Activated CD4-positive, alpha-beta T cell treated with anti-CD3 and anti-CD28 coated beads, Interleukin-2, amount 50 U/mL, for 48 hours (primary cell): Measurements from ENCODE around the gene TBC1D14.
"Not testable (repeated sequence)": the region's sequence is repeated elsewhere in the genome, so short reads cannot be mapped to it uniquely, and the experiment has no call there.

Experiments used
- DNase-seq, 2 experiments: peaks; one replicate each; pipeline ENCODE4 v3.0.0-alpha.2; 2020

Gene TBC1D14

GRCh38 chr4:6891436-6892170 is 18.0 kb upstream of the TBC1D14 start:
- no peak for DNase-seq

GRCh38 chr4:6892190-6892908 is 17.3 kb upstream of the TBC1D14 start:
- DNase-seq = peak; percentile 21 to 36

GRCh38 chr4:6892909-6893202 is 16.8 kb upstream of the TBC1D14 start:
- DNase-seq = no peak

GRCh38 chr4:6893449-6894085 is 16.1 kb upstream of the TBC1D14 start:
- DNase-seq = no peak

GRCh38 chr4:6894086-6894478 is 15.5 kb upstream of the TBC1D14 start:
- DNase-seq = no peak

GRCh38 chr4:6894528-6895498 is 14.8 kb upstream of the TBC1D14 start:
- DNase-seq = no peak

GRCh38 chr4:6896035-6896434 is 13.6 kb upstream of the TBC1D14 start:
- DNase-seq = no peak

GRCh38 chr4:6898763-6899162 is 10.9 kb upstream of the TBC1D14 start:
- no peak for DNase-seq

- DNase-seq = no peak
Measured at GRCh38 chr4:6900181-6900812, 9.3 kb upstream of the TBC1D14 start.

GRCh38 chr4:6900956-6901355 is 8.7 kb upstream of the TBC1D14 start:
- no peak for DNase-seq

GRCh38 chr4:6901669-6902317 is 7.8 kb upstream of the TBC1D14 start:
- DNase-seq = no peak

- no peak for DNase-seq
Measured at GRCh38 chr4:6902318-6903042, 7.1 kb upstream of the TBC1D14 start.

- DNase-seq = no peak
Measured at GRCh38 chr4:6905516-6906445, 3.8 kb upstream of the TBC1D14 start.

GRCh38 chr4:6906486-6906885 is 3.1 kb upstream of the TBC1D14 start:
- not testable (repeated sequence) for DNase-seq

GRCh38 chr4:6907658-6908191 is 1.9 kb upstream of the TBC1D14 start:
- peak in 1 of 2 experiments; percentile 39 for DNase-seq

- DNase-seq = no peak
Measured at GRCh38 chr4:6908432-6909112, 1.1 kb upstream of the TBC1D14 start.

GRCh38 chr4:6909970-6910339 is 329 bp downstream of the TBC1D14 start:
- peak; percentile 41 to 52 for DNase-seq

GRCh38 chr4:6910340-6910959 is 824 bp downstream of the TBC1D14 start:
- DNase-seq = peak in 1 of 2 experiments; percentile 24
